ENCODE measurements around the gene MORC4. TPM values are rescaled to one million over a fixed set of nuclear protein-coding genes. Genes with fewer than 3 reads are reported as not detected.

Gene MORC4
- total RNA-seq, 1 donor from 2014 or later = 10.8 TPM

GRCh38 chrX:106902684-106903083, 97.3 kb downstream of the MORC4 start:
- no peak for TF ChIP-seq CTCF (IDR thresholded peaks at IDR 0.05)
- no peak overlapping the region for H3K4me3 ChIP-seq
- intact Hi-C loops (cut with DNase I) = no loop called here
- H3K27me3 ChIP-seq (ENCODE audit: low read depth) = no peaks in the 10 kb centered on the region
- DNase-seq (no peak), ATAC-seq (no peak)
- H3K27ac ChIP-seq = no peak overlapping the region
- no peaks in the 10 kb centered on the region for H3K4me1 ChIP-seq
- no peaks in the 10 kb centered on the region for H3K9me3 ChIP-seq
- H3K36me3 ChIP-seq = no peaks in the 10 kb centered on the region

- DNase-seq = no peak
- Histone ChIP-seq H3K9me3 (no peaks in the 10 kb centered on the region), H3K27ac (no peak overlapping the region), H3K36me3 (no peaks in the 10 kb centered on the region), H3K27me3 (ENCODE audit: low read depth) (no peaks in the 10 kb centered on the region), H3K4me1 (no peaks in the 10 kb centered on the region), H3K4me3 (no peak overlapping the region)
- no peak for TF ChIP-seq CTCF (IDR thresholded peaks at IDR 0.05)
- intact Hi-C loops (cut with DNase I) = no loop called here
- no peak for ATAC-seq
Observed at GRCh38 chrX:106901781-106902219, 98.2 kb downstream of the MORC4 start.

- Histone ChIP-seq H3K36me3 (no peaks in the 10 kb centered on the region), H3K27ac (no peak overlapping the region), H3K4me3 (no peak overlapping the region), H3K9me3 (no peaks in the 10 kb centered on the region), H3K27me3 (ENCODE audit: low read depth) (no peaks in the 10 kb centered on the region), H3K4me1 (no peaks in the 10 kb centered on the region)
- intact Hi-C loops (cut with DNase I) = no loop called here
- no peak for TF ChIP-seq CTCF (IDR thresholded peaks at IDR 0.05)
- ATAC-seq (no peak), DNase-seq (no peak)
Observed at GRCh38 chrX:106901341-106901740, 98.7 kb downstream of the MORC4 start.

GRCh38 chrX:106899841-106900240, 100.2 kb downstream of the MORC4 start:
- Histone ChIP-seq H3K9me3 (no peaks in the 10 kb centered on the region), H3K27ac (no peak overlapping the region), H3K4me1 (no peaks in the 10 kb centered on the region), H3K36me3 (no peaks in the 10 kb centered on the region), H3K27me3 (ENCODE audit: low read depth) (no peaks in the 10 kb centered on the region), H3K4me3 (no peak overlapping the region)
- DNase-seq (no peak), ATAC-seq (no peak)
- intact Hi-C loops (cut with DNase I) = no loop called here
- TF ChIP-seq CTCF (IDR thresholded peaks at IDR 0.05) = no peak

- Histone ChIP-seq H3K36me3 (no peaks in the 10 kb centered on the region), H3K4me3 (no peak overlapping the region), H3K9me3 (no peaks in the 10 kb centered on the region), H3K27me3 (ENCODE audit: low read depth) (no peaks in the 10 kb centered on the region), H3K27ac (no peak overlapping the region), H3K4me1 (no peaks in the 10 kb centered on the region)
- TF ChIP-seq CTCF (IDR thresholded peaks at IDR 0.05) = no peak
- DNase-seq (no peak), ATAC-seq (no peak)
- intact Hi-C loops (cut with DNase I) = no loop called here
Observed at GRCh38 chrX:106899276-106899675, 100.7 kb downstream of the MORC4 start.

GRCh38 chrX:106898462-106898861, 101.5 kb downstream of the MORC4 start:
- H3K27me3 ChIP-seq (ENCODE audit: low read depth) = no peaks in the 10 kb centered on the region
- peak; percentile 27 for TF ChIP-seq CTCF (IDR thresholded peaks at IDR 0.05)
- ATAC-seq (peak; percentile 65 to 66), DNase-seq (no peak)
- intact Hi-C loops (cut with DNase I) = no loop called here
- H3K4me1 ChIP-seq = no peaks in the 10 kb centered on the region
- no peaks in the 10 kb centered on the region for H3K9me3 ChIP-seq
- H3K4me3 ChIP-seq = no peak overlapping the region
- no peak overlapping the region for H3K27ac ChIP-seq
- H3K36me3 ChIP-seq = no peaks in the 10 kb centered on the region

All from lower lobe of right lung (tissue), 2 donors.